ENCODE measurements around the gene ENDOG.
"Not testable (repeated sequence)": the region's sequence is repeated elsewhere in the genome, so short reads cannot be mapped to it uniquely, and the experiment has no call there.

ENDOG gene

DNA sequence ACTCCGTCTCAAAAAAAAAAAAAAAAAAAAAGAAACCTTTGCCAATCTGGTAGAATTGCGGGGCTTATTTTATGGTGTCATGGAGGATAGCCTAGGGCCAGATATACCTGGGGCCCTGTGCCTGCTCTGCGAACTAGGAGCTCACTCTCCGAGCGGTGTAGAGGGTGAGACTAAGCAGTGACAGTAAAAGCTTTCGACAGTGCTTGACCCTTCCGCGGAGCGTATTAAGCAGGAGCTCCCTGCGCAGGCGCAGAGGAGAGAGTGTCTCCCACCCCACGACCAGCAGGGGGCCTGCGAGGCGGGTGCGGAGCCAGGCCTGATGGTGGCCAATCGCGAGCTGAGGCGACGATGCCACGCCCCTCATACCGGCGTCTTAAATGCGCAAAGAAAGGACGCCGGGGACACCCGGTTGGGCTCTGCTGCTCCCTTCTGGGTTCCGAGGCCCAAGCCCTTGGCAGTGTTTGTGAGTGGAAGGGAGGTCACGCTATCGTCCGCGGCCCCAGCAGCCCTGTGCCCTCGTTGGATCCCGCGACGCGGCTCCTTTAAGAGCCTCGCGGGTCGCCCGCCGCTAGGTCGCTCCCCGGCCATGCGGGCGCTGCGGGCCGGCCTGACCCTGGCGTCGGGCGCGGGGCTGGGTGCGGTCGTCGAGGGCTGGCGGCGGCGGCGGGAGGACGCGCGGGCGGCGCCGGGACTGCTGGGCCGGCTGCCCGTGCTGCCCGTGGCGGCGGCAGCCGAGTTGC lies at the start of gene ENDOG:
Gene ENDOG (plus strand): TSS at position 402 of the 740 bp plus-strand sequence. CDS start 185 bp downstream, at position 587.
- Histone ChIP-seq H3K9me3 (ENCODE audit: control insufficient read depth in 1 of 2, low read length in 2 of 2) (no peaks in the 10 kb centered on the region), H3K27me3 (ENCODE audit: control insufficient read depth in 1 of 2, insufficient read depth in 2 of 2, low read length in 2 of 2) (no peaks in the 10 kb centered on the region), H3K27ac (ENCODE audit: low read depth, low read length) (peak within 1 kb of the TSS; percentile 67), H3K4me3 (ENCODE audit: low read depth in 1 of 2, low read length in 2 of 2) (peak within 1 kb of the TSS; percentile 68 to 79), H3K9ac (ENCODE audit: low read depth in 1 of 2, low read length in 2 of 2) (peak within 1 kb of the TSS; percentile 25 to 82), H3K4me1 (ENCODE audit: control insufficient read depth in 1 of 2, insufficient read depth in 2 of 2, low read length in 2 of 2) (peaks cover 11 to 17% of the 10 kb centered on the region in 2 donors), H3K36me3 (ENCODE audit: control insufficient read depth in 1 of 2, insufficient read depth in 2 of 2, low read length in 2 of 2) (peaks cover 19 to 24% of the 10 kb centered on the region in 2 donors)

DNA sequence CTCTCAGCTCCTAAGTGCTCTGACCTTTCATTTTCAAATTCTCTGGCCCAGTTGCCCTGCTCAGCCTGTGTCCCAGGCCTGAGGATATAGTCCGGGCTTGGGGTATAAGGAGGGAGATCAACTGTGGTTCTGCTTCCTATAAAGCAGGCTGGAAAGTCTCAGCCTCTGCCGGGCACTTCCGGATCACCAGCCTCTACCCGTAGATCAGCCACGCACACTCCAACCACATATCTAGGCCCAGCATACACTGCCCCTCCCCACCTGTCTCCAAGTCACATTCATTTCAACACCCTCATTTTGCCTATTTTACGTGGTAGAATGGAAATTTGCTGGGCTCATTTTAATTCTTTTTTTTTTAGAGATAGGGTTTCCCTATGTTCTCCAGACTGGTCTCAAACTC lies 49.7 kb upstream of the ENDOG start:
- Histone ChIP-seq H3K9me3 (ENCODE audit: control insufficient read depth in 1 of 2, low read length in 2 of 2) (no peaks in the 10 kb centered on the region), H3K9ac (ENCODE audit: low read depth in 1 of 2, low read length in 2 of 2) (no peak overlapping the region), H3K27ac (ENCODE audit: low read depth, low read length) (no peak overlapping the region), H3K27me3 (ENCODE audit: control insufficient read depth in 1 of 2, insufficient read depth in 2 of 2, low read length in 2 of 2) (no peaks in the 10 kb centered on the region), H3K36me3 (ENCODE audit: control insufficient read depth in 1 of 2, insufficient read depth in 2 of 2, low read length in 2 of 2) (peaks cover 6 to 12% of the 10 kb centered on the region in 2 donors), H3K4me3 (ENCODE audit: low read depth in 1 of 2, low read length in 2 of 2) (no peak overlapping the region), H3K4me1 (ENCODE audit: control insufficient read depth in 1 of 2, insufficient read depth in 2 of 2, low read length in 2 of 2) (peaks cover 12 to 13% of the 10 kb centered on the region in 2 donors)

GRCh38 chr9:128770286-128771030 lies 47.8 kb upstream of the ENDOG start:
- peaks cover 12 to 13% of the 10 kb centered on the region in 2 donors for H3K4me1 ChIP-seq (ENCODE audit: control insufficient read depth in 1 of 2, insufficient read depth in 2 of 2, low read length in 2 of 2)
- H3K9ac ChIP-seq (ENCODE audit: low read depth in 1 of 2, low read length in 2 of 2): peak overlapping the region; percentile 95 to 99
- H3K27me3 ChIP-seq (ENCODE audit: control insufficient read depth in 1 of 2, insufficient read depth in 2 of 2, low read length in 2 of 2): no peaks in the 10 kb centered on the region
- peak overlapping the region; percentile 84 to 99 for H3K4me3 ChIP-seq (ENCODE audit: low read depth in 1 of 2, low read length in 2 of 2)
- H3K36me3 ChIP-seq (ENCODE audit: control insufficient read depth in 1 of 2, insufficient read depth in 2 of 2, low read length in 2 of 2): peaks cover 6 to 8% of the 10 kb centered on the region in 2 donors
- no peaks in the 10 kb centered on the region for H3K9me3 ChIP-seq (ENCODE audit: control insufficient read depth in 1 of 2, low read length in 2 of 2)
- peak overlapping the region; percentile 79 for H3K27ac ChIP-seq (ENCODE audit: low read depth, low read length)

GRCh38 chr9:128771094-128771721 lies 47.1 kb upstream of the ENDOG start:
- H3K27me3 ChIP-seq (ENCODE audit: control insufficient read depth in 1 of 2, insufficient read depth in 2 of 2, low read length in 2 of 2): no peaks in the 10 kb centered on the region
- H3K4me1 ChIP-seq (ENCODE audit: control insufficient read depth in 1 of 2, insufficient read depth in 2 of 2, low read length in 2 of 2): peaks cover 12 to 13% of the 10 kb centered on the region in 2 donors
- H3K4me3 ChIP-seq (ENCODE audit: low read depth in 1 of 2, low read length in 2 of 2): peak overlapping the region; percentile 84 to 99
- H3K9me3 ChIP-seq (ENCODE audit: control insufficient read depth in 1 of 2, low read length in 2 of 2): no peaks in the 10 kb centered on the region
- H3K27ac ChIP-seq (ENCODE audit: low read depth, low read length): peak overlapping the region; percentile 79
- peak overlapping the region; percentile 95 to 99 for H3K9ac ChIP-seq (ENCODE audit: low read depth in 1 of 2, low read length in 2 of 2)
- peaks cover 6 to 8% of the 10 kb centered on the region in 2 donors for H3K36me3 ChIP-seq (ENCODE audit: control insufficient read depth in 1 of 2, insufficient read depth in 2 of 2, low read length in 2 of 2)

DNA sequence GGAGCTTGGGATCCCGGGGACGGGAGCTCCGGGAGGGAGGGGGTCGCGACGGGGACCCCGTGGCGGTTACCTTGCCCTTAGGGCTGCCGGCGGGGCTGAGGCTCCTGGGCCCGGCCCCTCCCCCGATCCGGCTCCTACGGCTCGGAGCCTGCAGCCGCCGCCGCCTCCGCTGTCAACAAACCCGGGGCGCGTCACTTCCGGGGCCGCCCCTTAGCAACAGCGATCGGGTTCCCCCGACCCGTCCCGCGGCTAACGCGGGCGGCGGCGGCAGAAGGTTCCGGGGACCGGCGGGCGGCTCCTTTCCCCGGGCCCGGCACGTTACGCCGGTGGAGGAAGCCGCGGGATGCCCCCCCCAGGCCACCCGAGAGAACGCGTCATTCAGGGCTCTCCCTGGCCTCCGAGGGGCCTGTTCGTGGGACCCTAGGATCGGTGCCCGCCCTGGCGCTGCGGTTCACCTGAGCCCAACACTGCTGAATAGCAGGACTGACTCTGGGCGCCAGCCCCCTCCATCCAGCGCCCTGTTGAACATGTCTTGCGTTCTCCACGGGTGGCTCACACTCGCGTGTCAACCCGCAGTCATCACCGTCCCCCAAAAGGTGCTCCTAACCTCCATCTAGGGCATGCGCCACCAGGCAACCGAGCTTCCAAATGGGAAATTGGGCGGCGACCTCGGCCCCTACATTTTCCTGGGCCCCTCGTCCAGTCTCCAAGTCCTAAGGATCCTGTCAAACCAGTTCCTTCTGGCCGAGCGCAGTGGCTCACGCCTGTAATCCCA lies 46.4 kb upstream of the ENDOG start, which contains the start of gene ZER1:
Gene ZER1 (minus strand): TSS at position 183 of the 775 bp plus-strand sequence. CDS start 16,362 bp downstream, outside the sequence.
- peak within 1 kb of the TSS; percentile 95 to 99 for H3K9ac ChIP-seq (ENCODE audit: low read depth in 1 of 2, low read length in 2 of 2)
- peak within 1 kb of the TSS; percentile 84 to 99 for H3K4me3 ChIP-seq (ENCODE audit: low read depth in 1 of 2, low read length in 2 of 2)
- H3K27ac ChIP-seq (ENCODE audit: low read depth, low read length): peak within 1 kb of the TSS; percentile 85
- H3K9me3 ChIP-seq (ENCODE audit: control insufficient read depth in 1 of 2, low read length in 2 of 2): no peaks in the 10 kb centered on the region
- H3K27me3 ChIP-seq (ENCODE audit: control insufficient read depth in 1 of 2, insufficient read depth in 2 of 2, low read length in 2 of 2): no peaks in the 10 kb centered on the region
- H3K36me3 ChIP-seq (ENCODE audit: control insufficient read depth in 1 of 2, insufficient read depth in 2 of 2, low read length in 2 of 2): peaks cover 6 to 8% of the 10 kb centered on the region in 2 donors
- H3K4me1 ChIP-seq (ENCODE audit: control insufficient read depth in 1 of 2, insufficient read depth in 2 of 2, low read length in 2 of 2): peaks cover 12 to 13% of the 10 kb centered on the region in 2 donors

GRCh38 chr9:128773049-128773448 lies 45.3 kb upstream of the ENDOG start:
- no peak overlapping the region for H3K27ac ChIP-seq (ENCODE audit: low read depth, low read length)
- no peaks in the 10 kb centered on the region for H3K27me3 ChIP-seq (ENCODE audit: control insufficient read depth in 1 of 2, insufficient read depth in 2 of 2, low read length in 2 of 2)
- no peak overlapping the region for H3K9ac ChIP-seq (ENCODE audit: low read depth in 1 of 2, low read length in 2 of 2)
- no peaks in the 10 kb centered on the region for H3K9me3 ChIP-seq (ENCODE audit: control insufficient read depth in 1 of 2, low read length in 2 of 2)
- no peak overlapping the region for H3K4me3 ChIP-seq (ENCODE audit: low read depth in 1 of 2, low read length in 2 of 2)
- peaks cover 0 to under 1% of the 10 kb centered on the region in 2 donors for H3K36me3 ChIP-seq (ENCODE audit: control insufficient read depth in 1 of 2, insufficient read depth in 2 of 2, low read length in 2 of 2)
- H3K4me1 ChIP-seq (ENCODE audit: control insufficient read depth in 1 of 2, insufficient read depth in 2 of 2, low read length in 2 of 2): peaks cover 12 to 13% of the 10 kb centered on the region in 2 donors

DNA sequence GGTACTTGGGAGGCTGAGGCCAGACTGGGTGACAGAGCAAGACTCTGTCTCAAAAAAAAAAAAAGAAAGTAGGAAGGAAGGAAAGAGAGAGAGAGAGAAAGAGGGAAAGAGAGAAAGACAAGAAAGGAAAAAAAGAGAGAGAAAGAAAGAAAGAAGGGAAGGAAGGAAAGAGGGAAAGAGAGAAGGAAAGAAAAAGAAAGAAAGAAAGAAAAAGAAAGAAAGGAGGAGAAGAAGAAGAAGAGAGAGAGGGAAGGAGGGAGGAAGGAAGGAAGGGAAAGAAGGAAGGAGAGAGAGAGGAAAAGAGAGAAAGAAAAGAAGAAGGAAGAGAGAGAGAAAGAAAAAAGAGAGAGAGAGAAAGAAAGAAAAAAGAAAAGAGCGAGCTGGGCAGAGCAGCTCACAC lies 43.5 kb upstream of the ENDOG start:
- no peak overlapping the region for H3K9ac ChIP-seq (ENCODE audit: low read depth in 1 of 2, low read length in 2 of 2)
- no peak overlapping the region for H3K27ac ChIP-seq (ENCODE audit: low read depth, low read length)
- H3K36me3 ChIP-seq (ENCODE audit: control insufficient read depth in 1 of 2, insufficient read depth in 2 of 2, low read length in 2 of 2): no peaks in the 10 kb centered on the region
- H3K4me3 ChIP-seq (ENCODE audit: low read depth in 1 of 2, low read length in 2 of 2): no peak overlapping the region
- no peaks in the 10 kb centered on the region for H3K9me3 ChIP-seq (ENCODE audit: control insufficient read depth in 1 of 2, low read length in 2 of 2)
- H3K27me3 ChIP-seq (ENCODE audit: control insufficient read depth in 1 of 2, insufficient read depth in 2 of 2, low read length in 2 of 2): no peaks in the 10 kb centered on the region
- H3K4me1 ChIP-seq (ENCODE audit: control insufficient read depth in 1 of 2, insufficient read depth in 2 of 2, low read length in 2 of 2): peaks cover 8 to 13% of the 10 kb centered on the region in 2 donors

GRCh38 chr9:128780093-128780492 lies 38.2 kb upstream of the ENDOG start:
- not testable (repeated sequence) for H3K27ac ChIP-seq (ENCODE audit: low read depth, low read length); H3K4me3 ChIP-seq (ENCODE audit: low read depth in 1 of 2, low read length in 2 of 2); H3K9me3 ChIP-seq (ENCODE audit: control insufficient read depth in 1 of 2, low read length in 2 of 2); H3K27me3 ChIP-seq (ENCODE audit: control insufficient read depth in 1 of 2, insufficient read depth in 2 of 2, low read length in 2 of 2); H3K4me1 ChIP-seq (ENCODE audit: control insufficient read depth in 1 of 2, insufficient read depth in 2 of 2, low read length in 2 of 2); H3K9ac ChIP-seq (ENCODE audit: low read depth in 1 of 2, low read length in 2 of 2); H3K36me3 ChIP-seq (ENCODE audit: control insufficient read depth in 1 of 2, insufficient read depth in 2 of 2, low read length in 2 of 2)

DNA sequence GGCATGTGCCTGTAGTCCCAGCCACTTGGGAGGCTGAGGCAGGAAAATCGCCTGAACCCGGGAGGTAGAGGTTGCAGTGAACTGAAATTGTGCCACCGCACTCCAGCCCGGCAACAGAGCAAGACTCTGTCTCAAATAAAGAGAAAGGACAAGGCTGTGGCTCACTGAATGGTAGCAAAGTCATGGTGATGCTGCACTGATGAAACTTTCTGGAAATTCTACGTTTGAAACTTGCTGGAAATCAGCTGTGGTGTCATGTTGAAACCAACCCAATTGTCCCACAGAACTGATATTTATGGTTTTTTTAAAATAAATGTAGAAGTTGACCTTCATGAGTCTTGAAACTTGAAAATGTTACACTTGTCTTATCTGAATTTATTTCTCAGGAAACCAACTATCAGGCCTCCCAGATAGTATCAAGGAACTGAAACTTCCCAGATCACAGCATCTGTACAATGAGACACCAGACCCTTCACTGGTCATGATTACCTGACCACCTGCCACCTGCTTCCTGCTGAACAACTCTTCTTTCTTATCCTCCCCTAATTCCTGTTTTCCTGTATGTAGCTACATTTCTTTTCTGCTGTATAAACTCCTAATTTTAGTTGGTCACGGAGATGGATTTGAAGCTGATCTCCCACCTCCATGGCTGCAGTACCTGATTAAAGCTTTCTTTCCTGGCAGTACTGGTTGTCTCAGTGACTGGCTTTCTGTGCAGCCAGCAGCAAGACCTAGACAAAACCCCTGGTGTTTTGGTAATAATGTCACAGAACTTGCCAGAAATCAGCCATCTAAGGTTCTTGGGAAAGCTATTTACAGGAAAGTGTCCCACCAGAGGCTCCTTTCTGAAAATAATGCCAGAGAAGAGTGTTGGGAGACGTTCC lies 36.9 kb upstream of the ENDOG start:
- H3K36me3 ChIP-seq (ENCODE audit: control insufficient read depth in 1 of 2, insufficient read depth in 2 of 2, low read length in 2 of 2): no peaks in the 10 kb centered on the region
- peaks cover 0 to under 1% of the 10 kb centered on the region in 2 donors for H3K4me1 ChIP-seq (ENCODE audit: control insufficient read depth in 1 of 2, insufficient read depth in 2 of 2, low read length in 2 of 2)
- no peaks in the 10 kb centered on the region for H3K27me3 ChIP-seq (ENCODE audit: control insufficient read depth in 1 of 2, insufficient read depth in 2 of 2, low read length in 2 of 2)
- H3K27ac ChIP-seq (ENCODE audit: low read depth, low read length): no peak overlapping the region
- H3K4me3 ChIP-seq (ENCODE audit: low read depth in 1 of 2, low read length in 2 of 2): no peak overlapping the region
- H3K9ac ChIP-seq (ENCODE audit: low read depth in 1 of 2, low read length in 2 of 2): no peak overlapping the region
- H3K9me3 ChIP-seq (ENCODE audit: control insufficient read depth in 1 of 2, low read length in 2 of 2): no peaks in the 10 kb centered on the region
